ENCODE data around the gene CCDC175.

DNA sequence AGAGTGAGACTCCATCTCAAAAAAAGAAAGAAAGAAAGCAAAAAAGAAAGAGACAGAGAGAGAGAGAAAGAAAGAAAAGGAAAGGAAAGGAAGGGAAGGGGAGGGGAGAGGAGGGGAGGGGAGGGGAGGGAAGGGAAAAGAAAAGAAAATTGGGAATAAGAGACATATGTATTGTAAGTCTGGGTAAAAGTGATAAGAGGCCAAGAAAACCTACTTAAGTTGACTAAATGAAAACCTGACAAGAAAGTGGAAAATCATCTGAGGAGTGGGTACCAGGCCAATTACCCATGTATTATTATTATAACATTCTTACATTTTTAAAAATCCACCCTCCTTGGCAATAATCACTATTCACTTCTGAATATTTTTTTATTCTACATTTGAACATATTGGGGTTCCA lies 46.3 kb downstream of the CCDC175 start:
- TF ChIP-seq CTCF (conservative IDR thresholded peaks at IDR 0.05; ENCODE audit: low read length) = no peak
- TF ChIP-seq EZH2phosphoT487 (IDR thresholded peaks at IDR 0.05; ENCODE audit: borderline replicate concordance, low read depth, low read length) = no peak
